ENCODE data around the gene LONRF2.

- TF ChIP-seq POLR2AphosphoS5 (IDR thresholded peaks at IDR 0.05) (no peak), CTCF (IDR thresholded peaks at IDR 0.05) (no peak), POLR2A (IDR thresholded peaks at IDR 0.05) (no peak), EP300 (IDR thresholded peaks at IDR 0.05) (no peak)
These were observed 43.1 kb upstream of the LONRF2 start for GRCh38 chr2:100365434-100365833.

All from upper lobe of left lung (tissue), 4 donors.